ENCODE data around the gene CD36.
"Not testable (repeated sequence)": the region's sequence is repeated elsewhere in the genome, so short reads cannot be mapped to it uniquely, and the experiment has no call there.

CD36 gene

GRCh38 chr7:80654887-80655340 lies 16.5 kb downstream of the CD36 start:
- DNase-seq = no peak

- DNase-seq = no peak
These were observed 17.6 kb downstream of the CD36 start for GRCh38 chr7:80656029-80656428.

- DNase-seq = no peak
These were observed 20.9 kb downstream of the CD36 start for GRCh38 chr7:80659120-80660055.

GRCh38 chr7:80660939-80661338 lies 22.5 kb downstream of the CD36 start:
- DNase-seq = no peak

GRCh38 chr7:80661729-80662128 lies 23.3 kb downstream of the CD36 start:
- no peak for DNase-seq

GRCh38 chr7:80662252-80662651 lies 23.8 kb downstream of the CD36 start:
- no peak for DNase-seq

GRCh38 chr7:80665526-80665925 lies 27.1 kb downstream of the CD36 start:
- no peak for DNase-seq

GRCh38 chr7:80666376-80666775 lies 27.9 kb downstream of the CD36 start:
- no peak for DNase-seq

GRCh38 chr7:80669367-80669766 lies 30.9 kb downstream of the CD36 start:
- not testable (repeated sequence) for DNase-seq

- no peak for DNase-seq
These were observed 33.3 kb downstream of the CD36 start for GRCh38 chr7:80671744-80672143.

GRCh38 chr7:80675090-80675489 lies 36.6 kb downstream of the CD36 start:
- no peak for DNase-seq

GRCh38 chr7:80676404-80676803 lies 38.0 kb downstream of the CD36 start:
- DNase-seq = no peak

GRCh38 chr7:80677629-80678028 lies 39.2 kb downstream of the CD36 start:
- no peak for DNase-seq

- DNase-seq = no peak
These were observed 40.3 kb downstream of the CD36 start for GRCh38 chr7:80678707-80679106.

- no peak for DNase-seq
These were observed 41.8 kb downstream of the CD36 start for GRCh38 chr7:80679921-80680907.

GRCh38 chr7:80681272-80681885 lies 42.9 kb downstream of the CD36 start:
- no peak for DNase-seq

- DNase-seq = no peak
These were observed 44.3 kb downstream of the CD36 start for GRCh38 chr7:80682744-80683143.

GRCh38 chr7:80686576-80686975 lies 48.1 kb downstream of the CD36 start:
- DNase-seq = no peak

GRCh38 chr7:80699045-80699638 lies 60.7 kb downstream of the CD36 start:
- no peak for DNase-seq

- DNase-seq = no peak
These were observed 61.3 kb downstream of the CD36 start for GRCh38 chr7:80699721-80700256.

- no peak for DNase-seq
These were observed 64.8 kb downstream of the CD36 start for GRCh38 chr7:80703272-80703671.

GRCh38 chr7:80705130-80705781 lies 66.8 kb downstream of the CD36 start:
- no peak for DNase-seq
